ENCODE results near the gene ZNF10.

DNA sequence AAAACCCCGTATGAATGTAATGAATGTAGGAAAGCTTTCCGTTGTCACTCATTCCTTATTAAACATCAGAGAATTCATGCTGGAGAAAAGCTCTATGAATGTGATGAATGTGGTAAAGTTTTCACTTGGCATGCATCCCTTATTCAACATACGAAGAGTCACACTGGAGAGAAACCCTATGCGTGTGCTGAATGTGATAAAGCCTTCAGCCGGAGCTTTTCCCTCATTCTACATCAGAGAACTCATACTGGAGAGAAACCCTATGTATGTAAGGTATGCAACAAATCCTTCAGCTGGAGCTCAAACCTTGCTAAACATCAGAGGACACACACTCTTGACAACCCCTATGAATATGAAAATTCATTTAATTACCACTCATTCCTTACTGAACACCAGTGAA, 24.2 kb upstream of the ZNF10 start:
- TF ChIP-seq, protein P1, sequence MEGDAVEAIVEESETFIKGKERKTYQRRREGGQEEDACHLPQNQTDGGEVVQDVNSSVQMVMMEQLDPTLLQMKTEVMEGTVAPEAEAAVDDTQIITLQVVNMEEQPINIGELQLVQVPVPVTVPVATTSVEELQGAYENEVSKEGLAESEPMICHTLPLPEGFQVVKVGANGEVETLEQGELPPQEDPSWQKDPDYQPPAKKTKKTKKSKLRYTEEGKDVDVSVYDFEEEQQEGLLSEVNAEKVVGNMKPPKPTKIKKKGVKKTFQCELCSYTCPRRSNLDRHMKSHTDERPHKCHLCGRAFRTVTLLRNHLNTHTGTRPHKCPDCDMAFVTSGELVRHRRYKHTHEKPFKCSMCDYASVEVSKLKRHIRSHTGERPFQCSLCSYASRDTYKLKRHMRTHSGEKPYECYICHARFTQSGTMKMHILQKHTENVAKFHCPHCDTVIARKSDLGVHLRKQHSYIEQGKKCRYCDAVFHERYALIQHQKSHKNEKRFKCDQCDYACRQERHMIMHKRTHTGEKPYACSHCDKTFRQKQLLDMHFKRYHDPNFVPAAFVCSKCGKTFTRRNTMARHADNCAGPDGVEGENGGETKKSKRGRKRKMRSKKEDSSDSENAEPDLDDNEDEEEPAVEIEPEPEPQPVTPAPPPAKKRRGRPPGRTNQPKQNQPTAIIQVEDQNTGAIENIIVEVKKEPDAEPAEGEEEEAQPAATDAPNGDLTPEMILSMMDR (IDR thresholded peaks at IDR 0.05; ENCODE audit: low read depth, low read length, missing input control): no peak
- no peak for TF ChIP-seq JUND (IDR thresholded peaks at IDR 0.05)
- no peak for TF ChIP-seq TAF1 (conservative IDR thresholded peaks at IDR 0.05)
- no peak for TF ChIP-seq GABPA (IDR thresholded peaks at IDR 0.05 in 1 of 2, conservative IDR thresholded peaks at IDR 0.05 in 1 of 2)
- TF ChIP-seq, protein P2, sequence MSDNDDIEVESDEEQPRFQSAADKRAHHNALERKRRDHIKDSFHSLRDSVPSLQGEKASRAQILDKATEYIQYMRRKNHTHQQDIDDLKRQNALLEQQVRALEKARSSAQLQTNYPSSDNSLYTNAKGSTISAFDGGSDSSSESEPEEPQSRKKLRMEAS (IDR thresholded peaks at IDR 0.05): no peak
- TF ChIP-seq YY1 (IDR thresholded peaks at IDR 0.05): no peak
- TF ChIP-seq, protein P3, sequence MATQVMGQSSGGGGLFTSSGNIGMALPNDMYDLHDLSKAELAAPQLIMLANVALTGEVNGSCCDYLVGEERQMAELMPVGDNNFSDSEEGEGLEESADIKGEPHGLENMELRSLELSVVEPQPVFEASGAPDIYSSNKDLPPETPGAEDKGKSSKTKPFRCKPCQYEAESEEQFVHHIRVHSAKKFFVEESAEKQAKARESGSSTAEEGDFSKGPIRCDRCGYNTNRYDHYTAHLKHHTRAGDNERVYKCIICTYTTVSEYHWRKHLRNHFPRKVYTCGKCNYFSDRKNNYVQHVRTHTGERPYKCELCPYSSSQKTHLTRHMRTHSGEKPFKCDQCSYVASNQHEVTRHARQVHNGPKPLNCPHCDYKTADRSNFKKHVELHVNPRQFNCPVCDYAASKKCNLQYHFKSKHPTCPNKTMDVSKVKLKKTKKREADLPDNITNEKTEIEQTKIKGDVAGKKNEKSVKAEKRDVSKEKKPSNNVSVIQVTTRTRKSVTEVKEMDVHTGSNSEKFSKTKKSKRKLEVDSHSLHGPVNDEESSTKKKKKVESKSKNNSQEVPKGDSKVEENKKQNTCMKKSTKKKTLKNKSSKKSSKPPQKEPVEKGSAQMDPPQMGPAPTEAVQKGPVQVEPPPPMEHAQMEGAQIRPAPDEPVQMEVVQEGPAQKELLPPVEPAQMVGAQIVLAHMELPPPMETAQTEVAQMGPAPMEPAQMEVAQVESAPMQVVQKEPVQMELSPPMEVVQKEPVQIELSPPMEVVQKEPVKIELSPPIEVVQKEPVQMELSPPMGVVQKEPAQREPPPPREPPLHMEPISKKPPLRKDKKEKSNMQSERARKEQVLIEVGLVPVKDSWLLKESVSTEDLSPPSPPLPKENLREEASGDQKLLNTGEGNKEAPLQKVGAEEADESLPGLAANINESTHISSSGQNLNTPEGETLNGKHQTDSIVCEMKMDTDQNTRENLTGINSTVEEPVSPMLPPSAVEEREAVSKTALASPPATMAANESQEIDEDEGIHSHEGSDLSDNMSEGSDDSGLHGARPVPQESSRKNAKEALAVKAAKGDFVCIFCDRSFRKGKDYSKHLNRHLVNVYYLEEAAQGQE (IDR thresholded peaks at IDR 0.05): no peak

All from liver (tissue), 3 donors.